Liver (tissue), 9 donors: Measurements from ENCODE around the gene FCSK. TPM values are rescaled to one million over a fixed set of nuclear protein-coding genes. Genes with fewer than 3 reads are reported as not detected.

Experiments
- DNase-seq: peaks from one replicate; pipeline ENCODE4 v3.0.0-alpha.2; 2017; ENCODE audit warnings: low spot score
- H3K27ac ChIP-seq, 2 donors: one replicate each; pipeline ENCODE4 v1.7.0; 2013; ENCODE audit warnings: inconsistent platforms in 2 of 2, low read length in 2 of 2, control low read depth in 1 of 2, low read depth in 1 of 2, mild to moderate bottlenecking in 1 of 2
- H3K27me3 ChIP-seq, 4 donors: one replicate each; pipeline versions ENCODE4 v1.6.1 to v1.7.0; 2013; ENCODE audit warnings: low read length in 3 of 4, inconsistent platforms in 1 of 4, mild to moderate bottlenecking in 1 of 4, moderate library complexity in 1 of 4; ENCODE audit not compliant: control insufficient read depth in 4 of 4, insufficient read depth in 4 of 4
- H3K36me3 ChIP-seq, 4 donors: one replicate each; pipeline versions ENCODE4 v1.6.1 to v1.7.0; 2013; ENCODE audit warnings: low read length in 3 of 4, mild to moderate bottlenecking in 3 of 4, low read depth in 1 of 4, moderate library complexity in 1 of 4; ENCODE audit not compliant: control insufficient read depth in 4 of 4, insufficient read depth in 3 of 4
- H3K4me1 ChIP-seq, 4 donors: one replicate each; pipeline versions ENCODE4 v1.6.1 to v1.7.0; 2013; ENCODE audit warnings: low read length in 3 of 4, mild to moderate bottlenecking in 3 of 4, moderate library complexity in 1 of 4; ENCODE audit not compliant: control insufficient read depth in 4 of 4, insufficient read depth in 4 of 4
- H3K4me3 ChIP-seq, 3 donors: one replicate each; pipeline versions ENCODE4 v1.6.1 to v1.7.0; 2013; ENCODE audit warnings: low read length in 3 of 3, control low read depth in 1 of 3, low read depth in 1 of 3, mild to moderate bottlenecking in 1 of 3
- H3K9ac ChIP-seq, 2 donors: one replicate each; pipeline ENCODE4 v1.7.0; 2013; ENCODE audit warnings: low read length in 2 of 2, mild to moderate bottlenecking in 2 of 2, moderate library complexity in 2 of 2, control low read depth in 1 of 2, low read depth in 1 of 2
- H3K9me3 ChIP-seq, 4 donors: one replicate each; pipeline versions ENCODE4 v1.6.1 to v1.7.0; 2013; ENCODE audit warnings: low read length in 3 of 4; ENCODE audit not compliant: control insufficient read depth in 4 of 4
- ATF3 ChIP-seq: IDR thresholded peaks from 2 replicates; pipeline ENCODE4 v1.6.1; 2016; ENCODE audit warnings: antibody characterized with exemption
- CTCF ChIP-seq: fragments of 150-350 bp; IDR thresholded peaks from 2 replicates; pipeline ENCODE4 v1.5.1; 2017; ENCODE audit warnings: improper control_type of control experiment, low read depth, low read length; ENCODE audit not compliant: missing input control
- EGR1 ChIP-seq, 2 donors: IDR thresholded peaks; 2 replicates each; pipeline ENCODE4 v1.6.1; 2016 to 2018; ENCODE audit warnings: antibody characterized with exemption in 2 of 2, low read depth in 2 of 2
- FOXA1 ChIP-seq: IDR thresholded peaks from 2 replicates; pipeline ENCODE4 v1.6.1; 2016; ENCODE audit warnings: antibody characterized with exemption
- FOXA2 ChIP-seq: IDR thresholded peaks from 2 replicates; pipeline ENCODE4 v1.6.1; 2016; ENCODE audit warnings: antibody characterized with exemption
- GABPA ChIP-seq, 2 donors: IDR thresholded peaks in 1 of 2; conservative IDR thresholded peaks in 1 of 2; 2 replicates each; pipeline ENCODE4 v1.6.1; 2016; ENCODE audit warnings: antibody characterized with exemption in 2 of 2, mild to moderate bottlenecking in 1 of 2, moderate library complexity in 1 of 2
- HNF4A ChIP-seq, 2 donors: conservative IDR thresholded peaks; 2 replicates each; pipeline ENCODE4 v1.6.1; 2016; ENCODE audit warnings: antibody characterized with exemption in 2 of 2, mild to moderate bottlenecking in 2 of 2
- HNF4G ChIP-seq: IDR thresholded peaks from 2 replicates; pipeline ENCODE4 v1.6.1; 2016; ENCODE audit warnings: antibody characterized with exemption
- JUND ChIP-seq, 2 donors: IDR thresholded peaks; 2 replicates each; pipeline ENCODE4 v1.6.1; 2016; ENCODE audit warnings: antibody characterized with exemption in 2 of 2
- MAX ChIP-seq: IDR thresholded peaks from 2 replicates; pipeline ENCODE4 v1.6.1; 2016; ENCODE audit warnings: antibody characterized with exemption
- NR2F2 ChIP-seq: IDR thresholded peaks from 2 replicates; pipeline ENCODE4 v1.6.1; 2016; ENCODE audit warnings: antibody characterized with exemption
- RAD21 ChIP-seq, 2 donors: IDR thresholded peaks; 2 replicates each; pipeline ENCODE4 v1.6.1; 2016; ENCODE audit warnings: antibody characterized with exemption in 2 of 2, mild to moderate bottlenecking in 2 of 2
- REST ChIP-seq: IDR thresholded peaks from 2 replicates; pipeline ENCODE4 v1.6.1; 2016; ENCODE audit warnings: antibody characterized with exemption, mild to moderate bottlenecking
- RXRA ChIP-seq, 2 donors: IDR thresholded peaks; 2 replicates each; pipeline ENCODE4 v1.6.1; 2017 to 2018; ENCODE audit warnings: antibody characterized with exemption in 2 of 2, mild to moderate bottlenecking in 1 of 2
- SP1 ChIP-seq: IDR thresholded peaks from 2 replicates; pipeline ENCODE4 v1.6.1; 2018; ENCODE audit warnings: antibody characterized with exemption, mild to moderate bottlenecking
- TAF1 ChIP-seq: conservative IDR thresholded peaks from 2 replicates; pipeline ENCODE4 v1.6.1; 2016; ENCODE audit warnings: antibody characterized with exemption, mild to moderate bottlenecking
- YY1 ChIP-seq: IDR thresholded peaks from 2 replicates; pipeline ENCODE4 v1.6.1; 2016; ENCODE audit warnings: antibody characterized with exemption, mild to moderate bottlenecking
- ZBTB33 ChIP-seq: IDR thresholded peaks from 2 replicates; pipeline ENCODE4 v1.6.1; 2016; ENCODE audit warnings: antibody characterized with exemption
- WGBS: extraction: QIAGEN DNeasy Blood & Tissue Kit; methylation state at CpG from one replicate; pipeline ENCODE4 v1.1.7; 2013; 5-methylcytosine and 5-hydroxymethylcytosine counted together
- polyA plus RNA-seq, 2 donors: library from polyadenylated mRNA; stranded (reverse) in 1 of 2; unstranded in 1 of 2; fragments of 200-250 nt in 1 of 2; fragments of >200 nt in 1 of 2; fragmentation: Nextera tagmentation in 1 of 2; extraction: Ambion mirVana in 1 of 2; gene quantifications; one replicate each; pipeline versions ENCODE4 v1.2.1 to v1.2.3, GENCODE V29; 2013 to 2015
- total RNA-seq, 2 donors: library from RNA; depleted of rRNA; stranded (reverse); fragments of >200 nt; gene quantifications; one replicate each; pipeline ENCODE4 v1.2.3, GENCODE V29; 2014
- donor health status: healthy.
- donor health status: healthy.
- donor health status: healthy.
- donor health status: healthy.
- donor health status: healthy.

FCSK gene
- total and polyA plus RNA-seq, 4 donors: 4.3 to 20.2 (median 8.5) TPM

GRCh38 chr16:70523076-70523742, 68.8 kb downstream of the FCSK start, which contains the start of gene COG4:
Gene COG4 (minus strand): TSS chr16:70523554. CDS start chr16:70523543, 11 bp downstream.
- peaks cover 1 to 30% (median 20%) of the 10 kb centered on the region in 4 donors for H3K4me1 ChIP-seq
- peak within 1 kb of the TSS; percentile 81 to 92 for H3K27ac ChIP-seq
- under 1% methylated on average over 36 of the region's 36 CpGs for whole genome bisulfite sequencing

More at GRCh38 chr16:70523076-70523742, 68.8 kb downstream of the FCSK start, which contains the start of gene COG4:
- Histone ChIP-seq H3K9me3 (no peaks in the 10 kb centered on the region), H3K9ac (peak within 1 kb of the TSS; percentile 97 to 100), H3K27me3 (no peaks in the 10 kb centered on the region), H3K36me3 (peaks cover 2 to 11% (median 10%) of the 10 kb centered on the region in 4 donors), H3K4me3 (peak within 1 kb of the TSS; percentile 85 to 100 (median 100))
- peak; percentile 30 for TF ChIP-seq SP1
- no peak for TF ChIP-seq FOXA1
- TF ChIP-seq CTCF: no peak
- no peak for TF ChIP-seq REST
- peak; percentile 41 for TF ChIP-seq ATF3
- TF ChIP-seq ZBTB33: peak; percentile 61
- peak; percentile 99 for TF ChIP-seq YY1
- TF ChIP-seq RXRA (IDR thresholded peaks at IDR 0.05): peak in 1 of 2 donors; percentile 32
- TF ChIP-seq EGR1 (IDR thresholded peaks at IDR 0.05; ENCODE audit: low read depth in 2 of 2): peak in 1 of 2 donors; percentile 33
- no peak for TF ChIP-seq FOXA2
- TF ChIP-seq GABPA (IDR thresholded peaks at IDR 0.05 in 1 of 2, conservative IDR thresholded peaks at IDR 0.05 in 1 of 2): peak; percentile 64 to 92
- no peak for TF ChIP-seq HNF4G
- TF ChIP-seq HNF4A (conservative IDR thresholded peaks at IDR 0.05): no peak
- peak in 1 of 2 donors; percentile 16 for TF ChIP-seq JUND (IDR thresholded peaks at IDR 0.05)
- peak; percentile 37 for TF ChIP-seq NR2F2
- TF ChIP-seq RAD21 (IDR thresholded peaks at IDR 0.05): peak in 1 of 2 donors; percentile 29
- TF ChIP-seq MAX: no peak
- TF ChIP-seq TAF1: no peak
- peak; percentile 88 for DNase-seq
